ENCODE measurements around the gene RHOG.
"Not testable (repeated sequence)": the region's sequence is repeated elsewhere in the genome, so short reads cannot be mapped to it uniquely, and the experiment has no call there.

The RHOG gene

DNA sequence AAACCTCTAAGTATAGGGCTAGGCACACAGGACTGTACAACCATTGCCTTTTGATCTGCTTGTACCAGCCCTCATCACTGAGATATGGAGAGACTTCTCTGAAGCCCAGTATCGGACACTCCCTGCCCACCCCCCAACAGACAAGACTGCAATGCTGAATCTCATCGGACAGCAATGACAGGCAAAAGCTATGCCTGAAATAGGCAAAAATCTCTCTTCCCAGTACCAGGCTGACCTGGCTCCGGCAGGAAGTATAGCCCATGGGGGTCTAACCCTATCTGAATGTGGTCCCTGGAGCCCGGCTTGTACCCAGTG, 6.5 kb downstream of the RHOG start:
- no peak for DNase-seq (ENCODE audit: low spot score)

DNA sequence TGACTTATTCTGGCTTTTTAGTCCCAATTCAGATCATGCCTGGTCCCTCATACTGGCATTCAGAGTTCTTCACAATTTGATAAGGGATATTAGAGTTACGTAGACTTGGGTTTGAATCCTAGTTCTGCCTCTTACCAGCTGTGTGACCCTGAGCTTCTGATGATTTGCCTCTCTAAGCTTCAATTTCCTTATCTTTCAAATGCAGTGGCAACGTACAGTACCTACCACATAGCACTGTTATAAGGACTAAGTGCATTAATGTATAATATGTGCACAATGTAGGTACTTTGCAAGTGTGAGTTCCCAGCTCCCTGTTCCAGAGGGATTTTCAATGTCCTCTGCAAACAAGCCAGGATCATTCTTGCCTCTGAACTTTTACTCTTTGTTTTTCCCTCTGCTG, 7.3 kb downstream of the RHOG start:
- DNase-seq (ENCODE audit: low spot score): no peak

DNA sequence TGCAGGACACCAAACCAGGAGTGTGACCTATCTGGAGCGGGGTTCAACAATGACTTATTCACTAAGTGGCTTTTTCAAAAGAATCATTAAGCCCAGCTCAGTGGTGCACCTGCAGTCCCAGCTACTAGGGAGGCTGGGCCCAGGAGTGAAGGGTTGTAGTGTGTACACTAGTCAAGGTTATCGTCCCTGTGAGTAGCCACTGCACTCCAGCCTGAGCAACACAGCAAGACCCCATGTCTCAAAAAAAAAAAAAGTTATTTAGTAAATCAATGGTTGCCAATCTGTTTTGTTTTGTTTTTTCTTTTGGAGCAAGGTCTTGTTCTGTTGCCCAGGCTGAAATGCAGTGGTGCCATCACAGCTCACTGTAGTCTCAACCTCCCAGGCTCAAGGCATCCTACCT, 7.9 kb downstream of the RHOG start:
- no peak for DNase-seq (ENCODE audit: low spot score)

DNA sequence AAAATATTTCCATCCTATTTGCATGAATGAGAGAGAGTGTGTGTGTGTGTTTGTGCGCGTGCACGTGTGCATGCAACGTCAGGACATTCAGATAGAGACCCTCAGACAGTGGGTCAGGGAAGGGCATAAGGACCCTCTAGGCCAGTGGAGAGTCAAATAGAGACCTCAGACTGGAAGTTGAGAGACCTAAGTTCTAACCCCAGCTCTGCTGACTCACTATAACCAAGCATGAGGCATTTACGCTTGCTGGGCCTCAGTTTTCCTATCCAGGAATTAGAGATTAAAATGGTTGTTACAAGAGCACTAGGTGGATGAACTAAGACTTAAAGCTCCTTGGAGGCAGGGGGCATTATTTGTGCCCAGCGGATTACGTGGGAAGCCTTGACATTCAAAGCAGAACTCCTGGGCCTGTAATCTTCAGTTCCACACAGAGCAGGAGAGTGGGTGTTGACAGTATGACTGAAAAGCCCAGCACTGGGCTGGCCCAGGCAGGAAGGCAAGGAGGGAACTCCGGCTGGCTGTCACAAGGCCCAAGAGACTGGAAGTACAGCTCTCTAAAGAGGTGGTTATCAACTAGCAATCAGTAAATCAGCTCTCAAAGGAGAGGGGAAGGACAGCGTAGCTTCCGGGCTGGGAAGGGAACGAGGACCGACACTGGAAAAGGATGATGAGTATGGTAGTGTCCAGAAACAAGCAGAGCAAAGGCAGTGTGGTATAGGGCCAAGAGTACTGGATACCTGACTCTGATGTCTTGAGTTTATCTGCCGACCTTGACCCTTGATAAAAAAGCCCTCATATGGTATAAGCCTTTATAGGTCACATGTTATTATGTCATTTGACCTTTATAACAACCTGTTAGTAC, 9.2 kb downstream of the RHOG start:
- DNase-seq (ENCODE audit: low spot score): no peak

DNA sequence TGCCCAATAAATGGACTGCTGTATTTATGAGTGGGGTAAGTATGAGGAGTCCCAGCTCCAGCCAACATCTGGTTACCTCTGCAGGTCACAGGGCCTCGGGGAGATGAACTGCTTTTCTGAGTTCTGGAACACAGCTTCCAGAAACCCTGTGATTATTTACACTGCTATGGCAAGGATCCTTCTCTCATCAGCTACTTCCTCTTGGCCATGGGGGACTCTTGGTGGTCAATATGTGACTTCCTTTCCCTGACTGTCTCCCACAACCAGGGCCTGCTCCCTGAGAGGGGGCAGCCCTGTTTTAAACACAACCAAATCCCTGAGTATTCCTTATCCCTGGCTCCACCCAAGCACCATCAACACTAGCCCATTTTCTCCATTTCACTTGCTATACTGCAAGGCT, 10.0 kb downstream of the RHOG start:
- DNase-seq (ENCODE audit: low spot score): no peak

DNA sequence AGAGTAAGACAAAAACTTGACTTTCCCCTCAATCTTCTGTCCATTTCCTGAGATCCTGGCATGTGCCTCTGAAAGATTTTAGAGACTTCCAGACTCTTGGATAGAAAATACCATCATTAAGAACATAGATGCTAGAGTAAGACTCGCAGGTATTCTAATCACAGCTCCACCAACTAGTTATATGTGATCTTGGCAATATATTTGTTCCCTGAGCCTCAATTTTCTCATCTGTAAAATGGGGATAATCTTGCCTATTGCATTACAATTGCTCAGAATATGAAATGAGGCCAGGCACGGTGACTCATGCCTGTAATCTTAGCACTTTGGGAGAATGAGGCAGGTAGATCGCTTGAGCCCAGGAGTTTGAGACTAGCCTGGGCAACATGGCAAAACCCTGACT, 10.7 kb downstream of the RHOG start:
- no peak for DNase-seq (ENCODE audit: low spot score)

DNA sequence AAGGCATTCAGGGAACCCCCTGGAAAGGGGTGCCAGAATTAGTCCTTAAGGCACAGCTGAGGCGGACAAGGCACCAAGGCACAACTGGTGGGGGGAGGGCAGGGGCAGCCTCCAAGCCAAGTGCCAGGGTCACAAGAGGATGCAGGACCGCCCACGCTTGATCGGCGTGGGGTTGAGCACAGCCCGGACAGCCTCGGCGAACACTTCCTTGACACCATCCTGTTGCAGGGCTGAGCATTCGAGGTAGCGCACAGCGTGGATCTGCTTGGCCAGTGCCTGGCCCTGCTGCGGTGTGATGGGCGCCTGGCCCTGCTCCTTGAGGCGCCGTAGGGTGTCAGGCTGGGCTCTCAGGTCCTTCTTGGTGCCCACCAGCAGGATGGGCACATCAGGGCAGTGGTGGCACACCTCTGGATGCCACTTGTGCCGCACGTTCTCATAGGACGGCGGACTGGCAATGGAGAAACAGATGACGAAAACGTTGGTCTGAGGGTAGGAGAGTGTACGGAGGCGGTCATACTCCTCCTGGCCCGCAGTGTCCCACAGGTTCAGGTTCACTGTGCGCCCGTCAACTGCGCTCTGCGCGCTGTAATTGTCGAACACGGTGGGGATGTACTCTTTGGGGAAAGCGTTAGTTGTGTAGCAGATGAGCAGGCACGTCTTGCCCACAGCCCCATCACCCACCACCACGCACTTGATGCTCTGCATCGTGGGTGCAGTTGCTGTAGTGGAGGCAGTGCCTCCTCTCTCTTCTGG, 13.1 kb downstream of the RHOG start:
- DNase-seq (ENCODE audit: low spot score): no peak

DNA sequence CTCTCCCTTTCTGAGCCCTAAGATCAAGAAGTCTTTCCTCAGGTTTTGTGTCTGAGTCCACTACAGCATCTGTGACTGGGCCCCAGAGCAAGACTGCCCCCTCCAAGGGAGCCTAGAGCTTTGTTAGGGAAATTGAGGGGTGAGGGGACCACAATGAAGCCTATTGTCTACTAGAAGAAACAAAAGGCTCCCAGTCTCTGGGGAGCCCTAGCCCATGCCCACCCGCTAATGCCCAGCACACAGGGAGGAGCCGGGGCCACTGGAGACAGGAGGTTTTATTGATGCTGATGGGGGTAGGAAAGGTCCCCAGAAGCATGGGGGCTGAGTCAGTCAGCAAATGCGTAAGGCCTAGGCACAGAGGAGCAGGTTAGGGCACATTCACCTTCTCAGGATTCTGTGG, 14.0 kb downstream of the RHOG start:
- DNase-seq (ENCODE audit: low spot score): no peak

DNA sequence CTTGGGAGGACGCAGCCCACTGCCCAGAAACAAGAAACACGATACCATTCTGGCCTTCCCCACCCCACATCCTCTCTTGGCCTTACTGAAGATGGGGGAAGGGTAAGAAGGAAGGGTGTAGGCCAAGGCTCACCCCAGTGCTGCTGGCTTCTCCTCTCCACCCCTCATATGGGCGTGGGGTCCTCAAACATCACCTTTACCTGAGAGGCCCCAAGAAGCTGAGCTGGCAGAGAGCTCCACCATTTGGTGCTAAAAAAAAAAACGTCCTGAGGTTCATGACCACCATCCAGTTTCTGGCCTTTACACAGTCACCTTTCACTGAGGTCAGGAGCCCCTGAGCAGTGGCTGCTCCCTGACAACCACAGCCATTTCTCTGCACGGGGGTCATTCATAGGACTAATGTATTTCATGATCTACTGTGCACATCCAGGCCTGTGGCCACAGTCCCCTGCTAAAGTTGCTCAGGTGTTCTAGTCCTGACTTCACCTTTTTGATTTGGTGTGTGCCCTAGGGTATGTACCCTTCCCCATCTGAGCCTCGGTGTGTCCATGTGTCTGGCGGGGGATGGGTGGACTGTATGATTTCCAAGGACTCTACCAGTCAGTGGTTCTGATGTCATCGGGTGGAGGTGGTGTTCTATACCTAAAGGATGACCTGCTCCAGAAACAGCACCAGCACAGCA, 15.1 kb downstream of the RHOG start:
- no peak for DNase-seq (ENCODE audit: low spot score)

DNA sequence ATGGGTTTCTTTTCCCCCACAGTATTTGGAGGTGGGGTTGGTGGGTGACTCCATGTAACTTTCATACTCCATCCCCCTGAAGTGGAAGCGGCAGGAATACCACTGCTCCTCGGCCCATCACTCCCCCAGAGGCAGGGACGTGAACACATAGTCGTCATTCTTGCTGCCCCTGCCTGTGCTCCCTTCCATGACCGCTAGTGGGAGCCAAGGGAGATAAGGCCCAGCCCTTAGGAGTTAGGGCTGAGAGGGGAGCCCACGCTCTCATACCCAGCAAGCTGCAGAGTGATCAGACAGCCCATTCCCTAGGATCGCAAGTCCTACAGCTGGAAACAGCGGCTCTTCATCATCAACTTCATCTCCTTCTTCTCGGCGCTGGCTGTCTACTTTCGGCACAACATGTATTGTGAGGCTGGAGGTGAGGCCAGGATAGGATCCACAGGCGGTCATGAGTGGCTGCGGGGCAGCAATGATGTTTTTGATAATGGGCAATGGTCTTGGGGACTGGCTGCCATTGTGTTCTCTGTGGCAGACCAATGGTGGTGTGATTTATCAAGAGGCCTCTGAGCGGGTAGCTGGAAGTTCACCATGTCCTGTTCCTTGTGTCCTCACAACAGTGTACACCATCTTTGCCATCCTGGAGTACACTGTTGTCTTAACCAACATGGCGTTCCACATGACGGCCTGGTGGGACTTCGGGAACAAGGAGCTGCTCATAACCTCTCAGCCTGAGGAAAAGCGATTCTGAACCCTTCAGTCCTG, 15.9 kb downstream of the RHOG start:
- peak; percentile 82 for DNase-seq (ENCODE audit: low spot score)

DNA sequence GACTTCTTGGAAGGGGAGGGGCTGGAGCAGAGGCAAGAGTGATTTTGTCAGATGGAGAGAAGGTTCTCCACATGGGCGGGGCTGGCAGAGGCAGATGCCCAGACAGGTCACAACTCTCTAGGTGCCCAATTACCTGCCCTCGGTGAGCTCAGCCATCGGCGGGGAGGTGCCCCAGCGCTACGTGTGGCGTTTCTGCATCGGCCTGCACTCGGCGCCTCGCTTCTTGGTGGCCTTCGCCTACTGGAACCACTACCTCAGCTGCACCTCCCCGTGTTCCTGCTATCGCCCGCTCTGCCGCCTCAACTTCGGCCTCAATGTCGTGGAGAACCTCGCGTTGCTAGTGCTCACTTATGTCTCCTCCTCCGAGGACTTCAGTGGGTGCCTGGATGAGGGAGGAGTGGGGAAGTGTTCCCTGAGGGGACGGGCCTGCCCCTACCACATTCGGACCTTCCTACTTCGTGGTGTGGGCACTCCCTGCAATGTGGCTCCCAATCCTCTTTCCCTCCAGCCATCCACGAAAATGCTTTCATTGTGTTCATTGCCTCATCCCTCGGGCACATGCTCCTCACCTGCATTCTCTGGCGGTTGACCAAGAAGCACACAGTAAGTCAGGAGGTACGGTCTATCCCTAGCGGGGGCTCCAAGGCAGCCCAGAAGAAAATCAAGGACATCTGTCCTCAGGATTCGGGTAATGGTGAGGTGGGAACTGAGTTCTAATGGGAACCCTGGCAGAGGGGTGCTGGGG, 16.8 kb downstream of the RHOG start:
- DNase-seq (ENCODE audit: low spot score): no peak

DNA sequence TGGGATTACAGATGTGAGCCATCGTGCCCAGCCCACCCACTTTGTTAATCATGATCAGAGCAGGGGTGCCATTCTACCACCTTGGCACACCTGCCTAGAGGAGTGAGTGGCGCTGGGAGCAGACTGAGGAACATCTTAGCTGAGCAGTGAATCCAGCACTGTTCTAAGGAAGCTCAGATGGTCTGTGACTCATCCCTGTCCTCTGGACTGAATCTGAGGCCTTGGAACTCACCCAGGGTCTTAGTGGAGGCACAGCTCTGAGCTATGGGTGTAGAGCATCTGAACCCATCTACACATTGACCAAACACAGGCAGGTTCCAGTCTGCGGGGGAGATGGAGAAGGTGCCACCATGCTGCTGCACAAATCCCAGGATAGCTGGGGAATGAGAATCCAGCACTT, 17.5 kb downstream of the RHOG start:
- no peak for DNase-seq (ENCODE audit: low spot score)

DNA sequence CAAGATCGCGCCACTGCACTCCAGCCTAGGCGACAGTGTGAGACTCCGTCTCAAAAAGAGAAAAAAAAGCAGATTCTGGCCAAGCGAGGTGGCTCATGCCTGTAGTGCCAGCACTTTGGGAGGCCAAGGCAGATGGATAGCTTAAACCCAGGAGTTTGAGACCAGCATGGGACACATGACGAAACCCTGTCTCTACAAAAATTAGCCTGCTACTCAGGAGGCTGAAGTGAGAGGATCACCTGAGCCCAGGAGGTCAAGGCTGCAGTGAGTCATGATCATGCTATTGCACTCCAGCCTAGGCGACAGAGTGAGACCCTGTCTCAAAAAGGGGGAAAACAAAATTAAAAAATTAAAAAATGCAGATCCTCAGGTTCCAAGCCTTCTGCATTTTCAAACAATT, 18.4 kb downstream of the RHOG start:
- no peak for DNase-seq (ENCODE audit: low spot score)

DNA sequence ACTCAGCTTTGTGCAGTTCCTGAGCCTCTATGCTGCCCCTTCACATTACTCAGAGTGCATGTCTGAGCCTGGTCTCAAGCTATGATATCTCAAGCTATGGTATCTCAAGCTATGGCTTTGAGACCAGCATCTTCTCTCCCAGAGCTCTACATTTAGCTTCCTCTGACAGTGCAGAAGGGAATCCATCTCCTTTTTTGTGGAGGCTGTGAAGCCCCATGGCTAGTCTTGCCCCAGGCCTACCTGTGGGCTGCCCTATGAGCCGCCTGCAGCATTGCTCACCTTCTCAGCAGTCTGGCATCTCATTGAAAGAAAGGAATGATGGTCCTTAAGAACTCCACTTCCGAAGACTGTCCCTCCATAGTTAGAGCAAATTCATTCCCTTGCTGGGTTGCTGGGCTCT, 19.8 kb downstream of the RHOG start:
- DNase-seq (ENCODE audit: low spot score): no peak

DNA sequence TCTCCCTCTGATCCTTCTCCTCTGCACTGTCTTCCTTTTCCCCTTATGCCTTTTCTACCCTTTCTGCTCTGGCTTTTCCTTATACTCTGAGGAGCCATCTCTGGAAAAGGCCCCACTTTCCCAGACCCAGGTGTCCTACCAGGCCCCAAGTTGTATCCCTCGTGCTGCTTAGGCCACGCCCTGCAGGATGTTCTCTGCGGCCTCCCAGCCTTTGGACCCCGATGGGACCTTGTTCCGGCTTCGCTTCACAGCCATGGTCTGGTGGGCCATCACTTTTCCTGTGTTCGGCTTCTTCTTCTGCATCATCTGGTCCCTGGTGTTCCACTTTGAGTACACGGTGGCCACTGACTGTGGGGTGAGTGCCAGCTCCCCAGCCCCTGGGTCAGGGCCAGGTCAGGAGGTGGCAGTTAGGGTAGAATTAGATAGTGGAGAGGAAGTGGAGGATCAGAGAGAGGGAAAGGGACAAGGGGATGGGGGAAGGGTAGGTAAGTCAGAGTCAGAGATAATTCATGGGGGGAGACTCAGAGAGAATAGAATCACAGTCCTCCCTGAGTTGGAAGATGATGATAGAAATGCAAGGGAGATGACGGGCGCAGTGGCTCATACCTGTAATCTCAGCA, 23.5 kb downstream of the RHOG start:
- no peak for DNase-seq (ENCODE audit: low spot score)

DNA sequence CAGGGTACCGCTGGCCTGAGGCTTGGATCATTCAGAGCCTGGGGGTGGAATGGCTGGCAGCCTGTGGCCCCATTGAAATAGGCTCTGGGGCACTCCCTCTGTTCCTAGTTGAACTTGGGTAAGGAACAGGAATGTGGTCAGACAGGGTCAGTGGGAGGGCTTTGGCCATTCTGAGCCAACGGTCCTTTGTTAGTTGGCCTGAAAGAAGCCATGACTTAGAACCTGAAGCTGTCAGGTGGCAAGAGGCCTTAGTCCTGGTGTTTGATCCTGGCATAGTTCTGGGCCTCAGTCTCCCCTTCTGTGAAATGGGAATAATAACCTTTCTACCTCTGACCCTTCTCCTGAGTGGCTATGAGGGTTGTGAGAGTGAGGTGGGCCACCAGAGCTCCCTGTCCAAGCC, 24.1 kb downstream of the RHOG start:
- no peak for DNase-seq (ENCODE audit: low spot score)

DNA sequence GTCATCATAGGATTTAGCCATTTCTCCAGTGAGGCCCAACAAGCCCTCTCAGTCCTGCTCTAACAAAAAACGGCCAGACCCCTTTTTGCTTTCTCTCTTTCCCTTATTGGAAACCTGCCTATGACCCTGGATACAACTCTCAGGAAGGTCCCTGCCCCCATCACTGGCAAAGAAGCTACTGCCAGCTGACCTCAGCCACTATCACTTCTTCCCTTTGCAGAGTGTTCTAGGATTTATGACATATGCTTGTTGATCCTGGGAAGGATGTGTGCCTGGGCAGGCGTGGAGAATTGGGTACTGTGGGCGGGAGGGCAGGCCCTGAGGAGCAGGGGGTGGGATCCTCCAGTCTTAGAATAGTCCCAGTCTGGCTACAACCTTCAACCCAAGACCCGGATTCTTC, 24.9 kb downstream of the RHOG start:
- DNase-seq (ENCODE audit: low spot score): no peak

DNA sequence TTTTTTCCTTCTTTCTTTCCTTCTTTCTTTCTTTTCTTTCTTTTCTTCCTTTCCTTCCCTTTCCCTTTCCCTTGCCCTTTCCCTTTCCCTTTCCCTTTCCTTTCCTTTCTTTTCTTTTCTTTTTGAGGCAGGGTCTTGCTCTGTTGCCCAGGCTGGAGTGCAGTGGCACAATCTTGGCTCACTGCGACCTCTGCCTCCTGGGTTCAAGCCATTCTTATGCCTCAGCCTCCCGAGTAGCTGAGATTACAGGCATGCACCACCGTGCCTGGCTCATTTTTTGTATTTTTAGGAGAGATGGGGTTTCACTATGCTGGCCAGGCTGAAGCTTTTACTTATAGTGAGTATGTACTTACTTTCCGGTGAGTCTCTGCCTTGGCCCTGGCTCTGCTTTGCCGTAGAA, 25.9 kb downstream of the RHOG start:
- DNase-seq (ENCODE audit: low spot score): not testable (repeated sequence)

DNA sequence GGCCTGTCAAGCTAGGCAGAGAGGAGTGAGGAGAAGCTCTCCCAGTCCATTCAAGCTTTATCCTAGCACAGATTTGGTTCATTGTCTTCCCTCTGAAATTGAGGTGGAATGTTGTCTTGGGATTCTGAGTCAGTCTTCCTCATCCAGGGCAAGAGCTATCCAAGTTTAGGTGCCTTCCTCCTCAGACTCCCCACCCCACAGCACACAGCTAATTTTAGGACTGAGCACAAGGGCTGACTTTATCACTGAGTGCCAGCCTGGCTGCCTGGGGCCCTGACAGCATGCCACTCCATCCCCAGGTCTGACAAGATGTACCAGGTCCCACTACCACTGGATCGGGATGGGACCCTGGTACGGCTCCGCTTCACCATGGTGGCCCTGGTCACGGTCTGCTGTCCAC, 29.8 kb downstream of the RHOG start:
- DNase-seq (ENCODE audit: low spot score): no peak

DNA sequence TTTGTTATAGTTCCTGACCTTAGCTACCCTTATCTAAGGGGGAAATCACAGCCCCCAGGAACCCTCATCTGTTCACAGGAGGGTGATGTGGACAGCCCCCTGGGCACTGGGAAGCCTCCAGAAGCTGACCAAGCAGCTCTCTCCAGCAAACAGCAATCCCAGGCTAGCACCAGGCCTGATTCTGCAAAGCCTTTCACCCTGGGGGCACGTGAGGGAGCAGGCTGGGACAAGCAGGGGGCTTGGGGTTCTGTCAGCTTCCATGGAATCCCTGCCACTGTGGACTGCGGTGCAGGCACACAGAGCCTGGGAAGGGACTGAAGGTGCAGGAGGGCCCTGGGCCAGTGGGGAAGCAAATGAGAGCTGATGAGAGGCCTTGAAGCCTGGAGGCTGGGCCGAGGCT, 30.3 kb downstream of the RHOG start:
- DNase-seq (ENCODE audit: low spot score): no peak

DNA sequence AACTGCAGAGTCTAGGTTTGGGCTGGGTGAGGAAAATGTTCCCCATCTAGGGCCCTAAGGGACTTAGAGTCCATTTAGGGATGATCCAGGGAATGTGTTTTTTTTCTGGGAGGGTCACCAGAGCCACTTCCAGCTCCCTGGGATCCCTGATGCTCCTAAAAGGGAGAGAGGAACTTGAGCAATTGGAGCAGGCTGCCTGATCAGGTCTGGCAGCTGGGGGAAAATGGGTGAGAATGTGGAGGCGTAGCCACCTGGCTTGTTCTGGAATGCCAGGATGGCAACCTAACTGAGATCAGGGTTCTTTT, 31.2 kb downstream of the RHOG start:
- no peak for DNase-seq (ENCODE audit: low spot score)

Data from germinal center (tissue), 1 donor.